ENCODE results near the gene DLGAP4. TPM values are rescaled to one million over a fixed set of nuclear protein-coding genes. Genes with fewer than 3 reads are reported as not detected.

DLGAP4 gene
- total and polyA plus RNA-seq, 2 of the 13 experiments (the other 11 are each of a cell fraction or from before 2014, with no cell fraction given) = 15.2 to 26.7 TPM

GRCh38 chr20:36467076-36467999, 161.2 kb downstream of the DLGAP4 start (continued):
- TF ChIP-seq ZFX (CRISPR knock-in tag; IDR thresholded peaks at IDR 0.05; ENCODE audit: low read depth) (no peak; the same call in 1 of the 2 replicates), ZNF263 (CRISPR knock-in tag; IDR thresholded peaks at IDR 0.05) (no peak; the same call in 1 of the 2 replicates), NONO (IDR thresholded peaks at IDR 0.05) (no peak), NONO (CRISPR knock-in tag; conservative IDR thresholded peaks at IDR 0.05) (no peak), MYPOP (CRISPR knock-in tag; IDR thresholded peaks at IDR 0.05) (no peak), ZNF142 (CRISPR knock-in tag; IDR thresholded peaks at IDR 0.05) (no peak), ZNF709 (CRISPR knock-in tag; IDR thresholded peaks at IDR 0.05) (no peak), ZNF572 (CRISPR knock-in tag; IDR thresholded peaks at IDR 0.05) (peak; percentile 60; the same call in 1 of the 2 replicates), ZNF639 (CRISPR knock-in tag; conservative IDR thresholded peaks at IDR 0.05) (no peak), ZNF660 (CRISPR knock-in tag; IDR thresholded peaks at IDR 0.05; ENCODE audit: borderline replicate concordance, low read depth) (no peak), ZNF230 (CRISPR knock-in tag; IDR thresholded peaks at IDR 0.05) (peak; percentile 39; the same call in 1 of the 2 replicates), KDM3A (CRISPR knock-in tag; IDR thresholded peaks at IDR 0.05; ENCODE audit: low read depth) (0 out of 2 replicates have a peak, but pooled peaks have one; percentile 19), PAXIP1 (CRISPR knock-in tag; conservative IDR thresholded peaks at IDR 0.05) (no peak), TMF1 (CRISPR knock-in tag; IDR thresholded peaks at IDR 0.05; ENCODE audit: low read depth) (no peak), E2F2 (CRISPR knock-in tag; IDR thresholded peaks at IDR 0.05; ENCODE audit: borderline replicate concordance) (no peak)

Measured in HepG2 (cell line).